ENCODE measurements around the gene TACSTD2. TPM values are rescaled to one million over a fixed set of nuclear protein-coding genes. Genes with fewer than 3 reads are reported as not detected.

Gene TACSTD2
- total RNA-seq, 4 donors from 2014 or later = 0.09 to 1.8 (median 0.25) TPM; not detected in 1

GRCh38 chr1:58620926-58621325 lies 43.9 kb upstream of the TACSTD2 start:
- in situ Hi-C loops (cut with MboI; ENCODE audit: low sequenced_read_pairs in 4 of 4) (no loop called here), intact Hi-C loops (cut with DNase I; ENCODE audit: low total_unique reads) (no loop called here)
- no peak for DNase-seq
- Histone ChIP-seq H3K9me3 (no peaks in the 10 kb centered on the region), H3K36me3 (no peaks in the 10 kb centered on the region), H3K27ac (no peak overlapping the region), H3K4me1 (peaks cover 18 to 21% of the 10 kb centered on the region in 2 donors), H3K4me3 (no peak overlapping the region), H3K27me3 (no peaks in the 10 kb centered on the region)
- TF ChIP-seq CTCF (IDR thresholded peaks at IDR 0.05 in 4 of 5, conservative IDR thresholded peaks at IDR 0.05 in 1 of 5) (no peak), POLR2A (IDR thresholded peaks at IDR 0.05) (no peak)
- ATAC-seq = no peak

- Histone ChIP-seq H3K27ac (no peak overlapping the region), H3K4me1 (peaks cover 18 to 21% of the 10 kb centered on the region in 2 donors), H3K9me3 (no peaks in the 10 kb centered on the region), H3K4me3 (no peak overlapping the region), H3K27me3 (no peaks in the 10 kb centered on the region), H3K36me3 (no peaks in the 10 kb centered on the region)
- TF ChIP-seq POLR2A (IDR thresholded peaks at IDR 0.05) = no peak
- TF ChIP-seq CTCF (IDR thresholded peaks at IDR 0.05 in 4 of 5, conservative IDR thresholded peaks at IDR 0.05 in 1 of 5) = no peak
- intact Hi-C loops (cut with DNase I; ENCODE audit: low total_unique reads) (no loop called here), in situ Hi-C loops (cut with MboI; ENCODE audit: low sequenced_read_pairs in 4 of 4) (no loop called here)
- DNase-seq (no peak), ATAC-seq (no peak)
Measured at GRCh38 chr1:58620259-58620658, 43.2 kb upstream of the TACSTD2 start.

GRCh38 chr1:58619286-58620054 lies 42.4 kb upstream of the TACSTD2 start:
- peak overlapping the region in 3 of 4 donors; percentile 61 to 65 (median 64) for H3K27ac ChIP-seq
- H3K4me3 ChIP-seq = peak overlapping the region in 1 of 4 donors; percentile 6

GRCh38 chr1:58618303-58618702 lies 41.3 kb upstream of the TACSTD2 start:
- intact Hi-C loops (cut with DNase I; ENCODE audit: low total_unique reads) (no loop called here), in situ Hi-C loops (cut with MboI; ENCODE audit: low sequenced_read_pairs in 4 of 4) (no loop called here)
- no peak overlapping the region for H3K4me3 ChIP-seq
- no peaks in the 10 kb centered on the region for H3K27me3 ChIP-seq
- DNase-seq = peak in 1 of 2 donors; percentile 64
- TF ChIP-seq POLR2A (IDR thresholded peaks at IDR 0.05) = no peak
- no peak for TF ChIP-seq CTCF (IDR thresholded peaks at IDR 0.05 in 4 of 5, conservative IDR thresholded peaks at IDR 0.05 in 1 of 5)
- H3K27ac ChIP-seq = peak overlapping the region in 3 of 4 donors; percentile 61 to 65 (median 64)
- H3K4me1 ChIP-seq = peaks cover 18 to 21% of the 10 kb centered on the region in 2 donors
- ATAC-seq = peak in 1 of 2 donors; percentile 91
- no peaks in the 10 kb centered on the region for H3K9me3 ChIP-seq
- H3K36me3 ChIP-seq = no peaks in the 10 kb centered on the region

More at GRCh38 chr1:58619286-58620054, 42.4 kb upstream of the TACSTD2 start:
- in situ Hi-C loops (cut with MboI; ENCODE audit: low sequenced_read_pairs in 4 of 4) (no loop called here), intact Hi-C loops (cut with DNase I; ENCODE audit: low total_unique reads) (no loop called here)
- ATAC-seq (peak in 1 of 2 donors; percentile 48), DNase-seq (no peak)
- TF ChIP-seq CTCF (IDR thresholded peaks at IDR 0.05 in 4 of 5, conservative IDR thresholded peaks at IDR 0.05 in 1 of 5) = no peak
- no peak for TF ChIP-seq POLR2A (IDR thresholded peaks at IDR 0.05)
- Histone ChIP-seq H3K36me3 (no peaks in the 10 kb centered on the region), H3K4me1 (peaks cover 18 to 21% of the 10 kb centered on the region in 2 donors), H3K27me3 (no peaks in the 10 kb centered on the region), H3K9me3 (no peaks in the 10 kb centered on the region)
